SK-N-SH (cell line): Measurements from ENCODE around the gene CCL24. TPM values are rescaled to one million over a fixed set of nuclear protein-coding genes. Genes with fewer than 3 reads are reported as not detected.

ENCODE experiments used
- CTCF ChIA-PET: fragments of 300-600, 350-600 bp; formaldehyde crosslinking; extraction: SDS; loops from one replicate; lab custom pipeline; 2021; lab: Yijun Ruan, JAX
- POLR2A ChIA-PET: fragments of 350-600 bp; sonication (Branson Sonifier 250); formaldehyde crosslinking; extraction: SDS; loops from one replicate; lab custom pipeline; 2020; ENCODE audit warnings: antibody characterized with exemption, inconsistent platforms; lab: Yijun Ruan, JAX
- DNase-seq: peaks from one replicate; pipeline ENCODE4 v3.0.0; 2012
- H2AFZ ChIP-seq: fragments of 200-600 bp; sonication (generic); 2 replicates; pipeline ENCODE4 v1.8.1; 2016; ENCODE audit warnings: antibody characterized with exemption, mild to moderate bottlenecking, low read depth
- H3F3A ChIP-seq: fragments of 200-600 bp; sonication (generic); replicated peaks from 2 replicates; pipeline ENCODE3; 2016; ENCODE audit warnings: antibody characterized with exemption, mild to moderate bottlenecking; ENCODE audit not compliant: insufficient read depth
- H3K27ac ChIP-seq, 2 experiments: fragments of 200-500 bp in 1 of 2; fragments of 200-600 bp in 1 of 2; sonication (Bioruptor generic) in 1 of 2; sonication (generic), shearing (Covaris generic) in 1 of 2; 2 replicates each; pipeline versions ENCODE4 v1.5.1 to v1.6.1; 2014 to 2016; ENCODE audit warnings: low read depth in 2 of 2, inconsistent platforms in 1 of 2, low read length in 1 of 2, mild to moderate bottlenecking in 1 of 2, mixed read lengths in 1 of 2
- H3K27me3 ChIP-seq: fragments of 200-600 bp; sonication (generic), shearing (Covaris generic); 2 replicates; pipeline ENCODE4 v1.6.1; 2016; ENCODE audit warnings: mixed run types; ENCODE audit not compliant: insufficient read depth
- H3K36me3 ChIP-seq, 2 experiments: fragments of 200-500 bp in 1 of 2; fragments of 200-600 bp in 1 of 2; sonication (Bioruptor generic) in 1 of 2; sonication (generic) in 1 of 2; replicated peaks in 1 of 2; 2 replicates each; pipeline versions ENCODE3 to v1.5.1; 2014 to 2016; ENCODE audit warnings: low read length in 1 of 2, mild to moderate bottlenecking in 1 of 2; ENCODE audit not compliant: insufficient read depth in 2 of 2, control insufficient read depth in 1 of 2
- H3K4me1 ChIP-seq, 2 experiments: fragments of 200-500 bp in 1 of 2; fragments of 200-600 bp in 1 of 2; sonication (Bioruptor generic) in 1 of 2; sonication (generic), shearing (Covaris generic) in 1 of 2; 2 replicates each; pipeline versions ENCODE4 v1.5.1 to v1.6.1; 2014 to 2016; ENCODE audit warnings: low read depth in 1 of 2, low read length in 1 of 2, mixed run types in 1 of 2; ENCODE audit not compliant: insufficient read depth in 2 of 2, control insufficient read depth in 1 of 2
- H3K4me2 ChIP-seq: fragments of 200-600 bp; sonication (generic), shearing (Covaris generic); 2 replicates; pipeline ENCODE4 v1.6.1; 2017; ENCODE audit warnings: mixed run types
- H3K4me3 ChIP-seq, 2 experiments: fragments of 200-500 bp in 1 of 2; fragments of 200-600 bp in 1 of 2; sonication (Bioruptor generic) in 1 of 2; sonication (generic), shearing (Covaris generic) in 1 of 2; 2 replicates each; pipeline versions ENCODE4 v1.5.1 to v1.8.1; 2014 to 2016; ENCODE audit warnings: low read depth in 2 of 2, inconsistent platforms in 1 of 2, low read length in 1 of 2, mild to moderate bottlenecking in 1 of 2, mixed read lengths in 1 of 2, moderate library complexity in 1 of 2
- H3K79me2 ChIP-seq: fragments of 200-600 bp; sonication (generic); 2 replicates; pipeline ENCODE4 v1.8.1; 2017; ENCODE audit warnings: mild to moderate bottlenecking; ENCODE audit not compliant: insufficient read depth
- H3K9ac ChIP-seq: fragments of 200-600 bp; sonication (generic); 2 replicates; pipeline ENCODE4 v1.6.1; 2017; ENCODE audit warnings: mixed run types
- H3K9me2 ChIP-seq: fragments of 200-600 bp; sonication (generic); 2 replicates; pipeline ENCODE4 v1.6.1; 2017; ENCODE audit warnings: mixed run types
- H3K9me3 ChIP-seq: fragments of 200-600 bp; sonication (generic); 2 replicates; pipeline ENCODE4 v1.6.1; 2017; ENCODE audit warnings: mixed run types, mild to moderate bottlenecking, moderate library complexity
- H4K20me1 ChIP-seq: fragments of 200-600 bp; sonication (generic); 2 replicates; pipeline ENCODE4 v1.6.1; 2017; ENCODE audit warnings: mild to moderate bottlenecking, mixed run types; ENCODE audit not compliant: insufficient read depth
- SIN3A ChIP-seq: IDR thresholded peaks from 2 replicates; pipeline ENCODE4 v1.6.1; 2012; ENCODE audit warnings: low read depth, mild to moderate bottlenecking, low read length, moderate library complexity, borderline replicate concordance
- YY1 ChIP-seq: IDR thresholded peaks from 2 replicates; pipeline ENCODE4 v1.4.0; 2012; ENCODE audit warnings: low read depth, mild to moderate bottlenecking
- WGBS: methylation state at CpG from one replicate; pipeline ENCODE4 v1.1.6; 2017; ENCODE audit warnings: low lambda C conversion rate; 5-methylcytosine and 5-hydroxymethylcytosine counted together
- polyA plus RNA-seq, 3 experiments: library from polyadenylated mRNA; depleted of rRNA; stranded (reverse); fragments of >200 nt; gene quantifications; 2 replicates each; pipeline ENCODE4 v1.2.3, GENCODE V29; 2012
- TF ChIP-seq, protein P1 (sequence below): IDR thresholded peaks from 2 replicates; pipeline ENCODE4 v1.4.0; 2012; ENCODE audit warnings: low read depth, borderline replicate concordance
- TF ChIP-seq, protein P2 (sequence below): IDR thresholded peaks from 2 replicates; pipeline ENCODE4 v1.4.0; 2012; ENCODE audit warnings: low read depth, borderline replicate concordance
- TF ChIP-seq, protein P3 (sequence below): IDR thresholded peaks from 2 replicates; pipeline ENCODE4 v1.6.1; 2012; ENCODE audit warnings: mild to moderate bottlenecking, low read depth, low read length, moderate library complexity

Gene CCL24
- polyA plus RNA-seq, 1 of the 3 experiments (the other 2 are of a cell fraction) = not detected

DNA sequence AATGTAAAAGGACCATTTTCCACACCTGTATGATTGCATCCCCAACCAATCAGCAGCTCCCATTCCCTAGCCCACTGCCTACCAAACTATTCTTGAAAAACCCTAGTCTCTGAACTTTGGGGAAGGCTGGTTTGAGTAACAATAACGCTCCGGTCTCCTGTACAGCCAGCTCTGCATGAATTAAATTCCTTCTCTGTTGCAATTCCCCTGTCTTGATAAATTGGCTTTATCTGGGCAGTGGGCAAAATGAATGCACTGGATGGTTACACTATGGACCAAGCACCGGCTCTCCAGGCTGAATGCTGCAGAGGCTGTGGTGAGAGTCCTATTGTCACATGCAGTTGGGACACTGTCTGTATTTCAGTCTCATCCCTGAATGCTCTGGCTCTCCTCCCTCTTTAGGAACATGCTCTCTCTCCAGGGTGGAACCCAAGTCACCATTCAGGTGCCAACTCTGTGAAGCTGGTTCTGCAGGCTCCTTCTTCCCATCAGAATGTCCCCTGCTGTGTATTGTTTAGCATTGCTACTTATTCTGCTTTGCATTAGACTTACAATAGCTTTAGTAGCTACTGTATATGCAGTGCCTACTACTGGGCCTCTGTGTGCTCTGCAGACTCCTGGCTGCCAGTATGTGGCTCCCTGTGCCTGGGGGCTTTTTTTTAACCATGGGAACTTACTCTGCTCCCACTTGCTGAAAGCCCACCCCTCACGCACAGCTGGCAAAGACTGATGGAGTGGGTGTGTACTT lies 6.9 kb downstream of the CCL24 start (continued):
- TF ChIP-seq, protein P1, sequence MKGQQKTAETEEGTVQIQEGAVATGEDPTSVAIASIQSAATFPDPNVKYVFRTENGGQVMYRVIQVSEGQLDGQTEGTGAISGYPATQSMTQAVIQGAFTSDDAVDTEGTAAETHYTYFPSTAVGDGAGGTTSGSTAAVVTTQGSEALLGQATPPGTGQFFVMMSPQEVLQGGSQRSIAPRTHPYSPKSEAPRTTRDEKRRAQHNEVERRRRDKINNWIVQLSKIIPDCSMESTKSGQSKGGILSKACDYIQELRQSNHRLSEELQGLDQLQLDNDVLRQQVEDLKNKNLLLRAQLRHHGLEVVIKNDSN = no peak
- TF ChIP-seq SIN3A = no peak
- TF ChIP-seq, protein P2, sequence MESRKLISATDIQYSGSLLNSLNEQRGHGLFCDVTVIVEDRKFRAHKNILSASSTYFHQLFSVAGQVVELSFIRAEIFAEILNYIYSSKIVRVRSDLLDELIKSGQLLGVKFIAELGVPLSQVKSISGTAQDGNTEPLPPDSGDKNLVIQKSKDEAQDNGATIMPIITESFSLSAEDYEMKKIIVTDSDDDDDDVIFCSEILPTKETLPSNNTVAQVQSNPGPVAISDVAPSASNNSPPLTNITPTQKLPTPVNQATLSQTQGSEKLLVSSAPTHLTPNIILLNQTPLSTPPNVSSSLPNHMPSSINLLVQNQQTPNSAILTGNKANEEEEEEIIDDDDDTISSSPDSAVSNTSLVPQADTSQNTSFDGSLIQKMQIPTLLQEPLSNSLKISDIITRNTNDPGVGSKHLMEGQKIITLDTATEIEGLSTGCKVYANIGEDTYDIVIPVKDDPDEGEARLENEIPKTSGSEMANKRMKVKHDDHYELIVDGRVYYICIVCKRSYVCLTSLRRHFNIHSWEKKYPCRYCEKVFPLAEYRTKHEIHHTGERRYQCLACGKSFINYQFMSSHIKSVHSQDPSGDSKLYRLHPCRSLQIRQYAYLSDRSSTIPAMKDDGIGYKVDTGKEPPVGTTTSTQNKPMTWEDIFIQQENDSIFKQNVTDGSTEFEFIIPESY = no peak

DNA sequence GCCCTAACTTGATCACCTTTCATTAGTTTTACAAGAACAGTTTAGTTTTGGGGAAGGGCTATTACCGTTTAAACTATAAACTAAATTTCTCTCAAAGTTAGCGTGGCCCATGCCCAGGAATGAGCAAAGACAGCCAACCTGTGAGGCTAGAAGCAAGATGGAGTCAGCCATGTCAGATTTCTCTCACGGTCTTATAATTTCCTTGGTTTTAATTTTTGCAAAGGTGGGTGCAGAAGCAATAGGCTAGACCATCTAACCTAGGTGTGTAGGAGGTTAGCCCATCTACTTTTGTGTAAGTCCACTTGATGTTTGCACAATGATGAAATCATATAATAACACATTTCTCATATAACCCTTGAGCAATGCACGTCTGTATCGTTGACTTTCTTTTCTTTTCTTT lies 8.9 kb downstream of the CCL24 start:
- Histone ChIP-seq H3K4me3 (no peak overlapping the region), H3K4me1 (no peaks in the 10 kb centered on the region), H3K9ac (no peak overlapping the region), H3K36me3 (no peaks in the 10 kb centered on the region), H3F3A (no peaks in the 10 kb centered on the region), H3K9me2 (no peaks in the 10 kb centered on the region), H3K4me2 (no peak overlapping the region), H4K20me1 (no peaks in the 10 kb centered on the region), H2AFZ (no peak overlapping the region)
- POLR2A ChIA-PET = no interaction called here
- no peak for DNase-seq
- CTCF ChIA-PET = no interaction called here
- no peak for TF ChIP-seq YY1
- TF ChIP-seq, all 33 proteins: peak for 0
- no peaks in the 10 kb centered on the region; the same call in 1 of the 2 replicates for H3K27me3 ChIP-seq
- H3K27ac ChIP-seq = no peak overlapping the region
- 60% methylated on average over 5 of the region's 5 CpGs for WGBS
- H3K9me3 ChIP-seq = peaks cover 10% of the 10 kb centered on the region; the same call in 1 of the 2 replicates
- H3K79me2 ChIP-seq = no peaks in the 10 kb centered on the region

DNA sequence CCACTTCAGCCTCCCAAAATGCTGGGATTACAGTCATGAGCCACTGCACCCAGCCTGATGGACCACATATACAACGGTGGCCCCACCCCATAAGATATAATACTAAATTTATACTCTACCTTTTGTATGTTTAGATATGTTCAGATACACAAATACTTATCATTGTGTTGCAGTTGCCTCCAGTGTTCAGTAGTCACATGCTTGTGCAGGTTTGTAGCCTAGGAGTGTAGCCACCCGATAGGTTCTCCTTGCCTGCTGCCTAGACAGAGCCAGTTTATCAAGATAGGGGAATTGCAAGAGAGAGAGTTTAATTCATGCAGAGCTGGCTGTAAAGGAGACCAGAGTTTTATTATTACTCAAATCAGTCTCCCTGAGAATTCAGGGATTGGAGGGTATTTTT lies 9.6 kb downstream of the CCL24 start:
- Histone ChIP-seq H3K4me3 (no peak overlapping the region), H3K27ac (no peak overlapping the region), H3K4me2 (no peak overlapping the region), H4K20me1 (no peaks in the 10 kb centered on the region), H3K36me3 (no peaks in the 10 kb centered on the region), H3F3A (no peaks in the 10 kb centered on the region), H3K4me1 (no peaks in the 10 kb centered on the region), H3K9me3 (peaks cover 10% of the 10 kb centered on the region; the same call in 1 of the 2 replicates), H3K9me2 (no peaks in the 10 kb centered on the region), H3K9ac (no peak overlapping the region), H3K79me2 (no peaks in the 10 kb centered on the region), H3K27me3 (no peaks in the 10 kb centered on the region; the same call in 1 of the 2 replicates), H2AFZ (no peak overlapping the region)
- 21% methylated on average over 2 of the region's 2 CpGs for WGBS
- TF ChIP-seq, protein P3, sequence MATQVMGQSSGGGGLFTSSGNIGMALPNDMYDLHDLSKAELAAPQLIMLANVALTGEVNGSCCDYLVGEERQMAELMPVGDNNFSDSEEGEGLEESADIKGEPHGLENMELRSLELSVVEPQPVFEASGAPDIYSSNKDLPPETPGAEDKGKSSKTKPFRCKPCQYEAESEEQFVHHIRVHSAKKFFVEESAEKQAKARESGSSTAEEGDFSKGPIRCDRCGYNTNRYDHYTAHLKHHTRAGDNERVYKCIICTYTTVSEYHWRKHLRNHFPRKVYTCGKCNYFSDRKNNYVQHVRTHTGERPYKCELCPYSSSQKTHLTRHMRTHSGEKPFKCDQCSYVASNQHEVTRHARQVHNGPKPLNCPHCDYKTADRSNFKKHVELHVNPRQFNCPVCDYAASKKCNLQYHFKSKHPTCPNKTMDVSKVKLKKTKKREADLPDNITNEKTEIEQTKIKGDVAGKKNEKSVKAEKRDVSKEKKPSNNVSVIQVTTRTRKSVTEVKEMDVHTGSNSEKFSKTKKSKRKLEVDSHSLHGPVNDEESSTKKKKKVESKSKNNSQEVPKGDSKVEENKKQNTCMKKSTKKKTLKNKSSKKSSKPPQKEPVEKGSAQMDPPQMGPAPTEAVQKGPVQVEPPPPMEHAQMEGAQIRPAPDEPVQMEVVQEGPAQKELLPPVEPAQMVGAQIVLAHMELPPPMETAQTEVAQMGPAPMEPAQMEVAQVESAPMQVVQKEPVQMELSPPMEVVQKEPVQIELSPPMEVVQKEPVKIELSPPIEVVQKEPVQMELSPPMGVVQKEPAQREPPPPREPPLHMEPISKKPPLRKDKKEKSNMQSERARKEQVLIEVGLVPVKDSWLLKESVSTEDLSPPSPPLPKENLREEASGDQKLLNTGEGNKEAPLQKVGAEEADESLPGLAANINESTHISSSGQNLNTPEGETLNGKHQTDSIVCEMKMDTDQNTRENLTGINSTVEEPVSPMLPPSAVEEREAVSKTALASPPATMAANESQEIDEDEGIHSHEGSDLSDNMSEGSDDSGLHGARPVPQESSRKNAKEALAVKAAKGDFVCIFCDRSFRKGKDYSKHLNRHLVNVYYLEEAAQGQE = no peak
- CTCF ChIA-PET = interaction anchor here (1.4 kb wide), 1 partner anchor 63 kb away, joined by 3 read pairs; no protein-coding TSS in a partner anchor
- DNase-seq = no peak
- POLR2A ChIA-PET = no interaction called here
